ENCODE data around the gene TBC1D12. TPM values are rescaled to one million over a fixed set of nuclear protein-coding genes. Genes with fewer than 3 reads are reported as not detected.
A peak's percentile ranks its signal among the peaks of the same experiment; 100 is the strongest.

TBC1D12 gene
- total RNA-seq = 10 to 100 TPM; 10.9 to 20.4 TPM
- polyA plus RNA-seq = 1 to 10 TPM; 4.1 to 6.6 TPM
- long read RNA-seq, donor 1, partial matches to known transcripts = 0 of 2 reads
- long read RNA-seq, donor 1, other reads (novel, unspliced or antisense) = 2 of 2 reads
- long read RNA-seq, donor 2, full-length matches to known transcripts = 2 of 9 reads
- long read RNA-seq, donor 2, partial matches to known transcripts = 4 of 9 reads
- long read RNA-seq, donor 2, other reads (novel, unspliced or antisense) = 3 of 9 reads

DNA sequence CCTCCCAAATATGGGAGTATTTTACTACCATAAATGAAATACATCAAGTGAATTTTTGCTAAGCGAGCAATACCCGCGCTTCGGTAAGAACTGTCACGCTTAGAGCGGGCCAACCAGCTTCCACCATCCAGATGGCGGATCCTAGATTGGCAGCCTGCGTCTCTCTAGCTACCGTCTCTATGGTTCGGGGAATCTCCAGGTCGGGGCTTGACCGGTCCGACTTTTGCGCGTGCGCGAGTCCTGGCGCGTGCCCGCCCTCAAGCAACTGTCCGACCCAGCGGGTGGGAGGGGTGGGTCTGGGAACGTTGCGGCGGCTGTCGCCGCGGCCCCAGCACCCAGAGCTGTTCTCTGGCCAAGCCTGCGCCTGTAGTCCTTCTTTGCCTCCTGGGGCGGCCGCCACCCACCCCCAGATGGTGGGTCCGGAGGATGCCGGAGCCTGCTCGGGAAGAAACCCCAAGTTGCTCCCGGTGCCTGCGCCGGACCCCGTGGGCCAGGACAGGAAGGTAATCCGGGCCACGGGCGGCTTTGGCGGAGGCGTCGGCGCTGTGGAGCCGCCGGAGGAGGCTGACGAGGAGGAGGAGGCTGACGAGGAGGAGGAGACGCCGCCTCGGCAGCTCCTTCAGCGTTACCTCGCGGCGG is at the start of gene TBC1D12:
Gene TBC1D12, plus strand, starts transcription at position 338 of the 639 bp plus-strand sequence. Its CDS starts 73 bp downstream, at position 411.
- Histone ChIP-seq H3K9me3 (ENCODE audit: control insufficient read depth, low read length) (no peaks in the 10 kb centered on the region), H3K4me3 (ENCODE audit: low read length in 2 of 2) (peak within 1 kb of the TSS; percentile 97), H3K27me3 (ENCODE audit: control insufficient read depth in 1 of 2, insufficient read depth in 2 of 2, low read length in 1 of 2) (no peaks in the 10 kb centered on the region), H3K36me3 (ENCODE audit: control insufficient read depth in 1 of 2, insufficient read depth in 2 of 2, low read length in 1 of 2) (no peaks in the 10 kb centered on the region), H3K4me1 (ENCODE audit: control insufficient read depth in 1 of 2, insufficient read depth in 2 of 2, low read length in 2 of 2) (peaks cover 0 to 2% of the 10 kb centered on the region in 2 donors), H3K27ac (ENCODE audit: low read depth in 1 of 2, low read length in 2 of 2) (peak within 1 kb of the TSS; percentile 82 to 98)
- 0% methylated on average over 45 to 56 of the region's 56 CpGs for WGBS, 2 donors
- intact Hi-C loops (cut with DNase I) = loop anchor here (1.0 to 5.0 kb wide), 3 partner anchors 39 to 40 kb away; partner anchors contain the start of gene NOC3L (in 1 of the 2)
- peak; percentile 97 to 98 for DNase-seq
- peak; percentile 98 for ATAC-seq (ENCODE audit: low FRiP score)

- Histone ChIP-seq H3K9me3 (ENCODE audit: control insufficient read depth, low read length) (no peaks in the 10 kb centered on the region), H3K4me3 (ENCODE audit: low read length in 2 of 2) (no peak overlapping the region), H3K4me1 (ENCODE audit: control insufficient read depth in 1 of 2, insufficient read depth in 2 of 2, low read length in 2 of 2) (no peaks in the 10 kb centered on the region), H3K27me3 (ENCODE audit: control insufficient read depth in 1 of 2, insufficient read depth in 2 of 2, low read length in 1 of 2) (no peaks in the 10 kb centered on the region), H3K27ac (ENCODE audit: low read depth in 1 of 2, low read length in 2 of 2) (no peak overlapping the region), H3K36me3 (ENCODE audit: control insufficient read depth in 1 of 2, insufficient read depth in 2 of 2, low read length in 1 of 2) (no peaks in the 10 kb centered on the region)
- no peak for DNase-seq
- intact Hi-C loops (cut with DNase I) = no loop called here
- 80 to 84% methylated on average over 3 of the region's 3 CpGs for WGBS, 2 donors
- ATAC-seq (ENCODE audit: low FRiP score) = no peak
Measured at GRCh38 chr10:94353336-94353735, 49.0 kb upstream of the TBC1D12 start.

- Histone ChIP-seq H3K4me3 (ENCODE audit: low read length in 2 of 2) (no peak overlapping the region), H3K27ac (ENCODE audit: low read depth in 1 of 2, low read length in 2 of 2) (no peak overlapping the region), H3K36me3 (ENCODE audit: control insufficient read depth in 1 of 2, insufficient read depth in 2 of 2, low read length in 1 of 2) (no peaks in the 10 kb centered on the region), H3K9me3 (ENCODE audit: control insufficient read depth, low read length) (no peaks in the 10 kb centered on the region), H3K27me3 (ENCODE audit: control insufficient read depth in 1 of 2, insufficient read depth in 2 of 2, low read length in 1 of 2) (no peaks in the 10 kb centered on the region), H3K4me1 (ENCODE audit: control insufficient read depth in 1 of 2, insufficient read depth in 2 of 2, low read length in 2 of 2) (no peaks in the 10 kb centered on the region)
- intact Hi-C loops (cut with DNase I) = no loop called here
- ATAC-seq (ENCODE audit: low FRiP score) (no peak), DNase-seq (no peak)
- 98% methylated on average over 2 of the region's 2 CpGs for WGBS, 2 donors
Measured at GRCh38 chr10:94355841-94356240, 46.5 kb upstream of the TBC1D12 start.

DNA sequence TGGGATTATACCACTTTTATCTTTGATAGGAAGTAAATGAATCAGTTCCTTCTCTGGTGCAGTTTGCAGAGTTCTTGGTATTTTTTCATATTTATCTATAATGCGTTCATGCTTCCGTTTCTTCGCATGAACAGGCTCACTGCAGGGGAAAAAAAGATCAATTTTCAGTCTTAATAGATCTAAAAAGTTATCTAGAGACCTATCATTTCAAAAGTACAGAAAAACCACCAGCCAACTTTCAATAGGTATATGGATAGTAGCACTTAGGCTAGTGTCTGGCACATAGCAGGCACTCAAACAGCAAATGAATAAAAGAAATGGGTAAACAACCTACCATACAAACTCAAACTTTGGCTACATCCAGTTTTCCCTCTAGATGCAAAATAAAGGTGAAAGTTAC is 45.1 kb upstream of the TBC1D12 start:
- Histone ChIP-seq H3K4me3 (ENCODE audit: low read length in 2 of 2) (no peak overlapping the region), H3K27ac (ENCODE audit: low read depth in 1 of 2, low read length in 2 of 2) (no peak overlapping the region), H3K36me3 (ENCODE audit: control insufficient read depth in 1 of 2, insufficient read depth in 2 of 2, low read length in 1 of 2) (no peaks in the 10 kb centered on the region), H3K4me1 (ENCODE audit: control insufficient read depth in 1 of 2, insufficient read depth in 2 of 2, low read length in 2 of 2) (no peaks in the 10 kb centered on the region), H3K9me3 (ENCODE audit: control insufficient read depth, low read length) (no peaks in the 10 kb centered on the region), H3K27me3 (ENCODE audit: control insufficient read depth in 1 of 2, insufficient read depth in 2 of 2, low read length in 1 of 2) (no peaks in the 10 kb centered on the region)
- intact Hi-C loops (cut with DNase I) = no loop called here
- ATAC-seq (ENCODE audit: low FRiP score) = no peak
- 93 to 95% methylated on average over 3 of the region's 3 CpGs for WGBS, 2 donors
- DNase-seq = no peak

DNA sequence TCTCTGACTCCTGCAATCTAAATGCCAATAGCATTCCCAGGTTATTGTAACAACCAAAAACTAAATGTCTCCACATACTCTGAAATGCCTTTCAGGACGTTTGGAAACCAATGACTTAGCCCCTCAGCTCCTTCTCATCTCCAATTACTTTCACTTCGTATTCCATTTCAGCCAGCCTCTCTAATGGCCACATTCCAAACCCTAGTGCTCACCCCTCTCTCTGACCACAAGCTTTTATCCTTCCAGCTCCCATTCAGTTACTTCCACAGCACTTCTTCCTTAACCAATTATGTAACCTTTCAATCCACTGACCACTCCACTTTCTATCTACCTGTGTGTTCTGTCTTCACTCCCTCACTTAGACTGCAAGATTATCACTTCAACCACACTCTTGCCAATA is 43.9 kb upstream of the TBC1D12 start:
- Histone ChIP-seq H3K27ac (ENCODE audit: low read depth in 1 of 2, low read length in 2 of 2) (no peak overlapping the region), H3K36me3 (ENCODE audit: control insufficient read depth in 1 of 2, insufficient read depth in 2 of 2, low read length in 1 of 2) (no peaks in the 10 kb centered on the region)

GRCh38 chr10:94361171-94361794 is 41.1 kb upstream of the TBC1D12 start:
- DNase-seq (no peak), ATAC-seq (ENCODE audit: low FRiP score) (no peak)
- Histone ChIP-seq H3K36me3 (ENCODE audit: control insufficient read depth in 1 of 2, insufficient read depth in 2 of 2, low read length in 1 of 2) (no peaks in the 10 kb centered on the region), H3K4me1 (ENCODE audit: control insufficient read depth in 1 of 2, insufficient read depth in 2 of 2, low read length in 2 of 2) (no peaks in the 10 kb centered on the region), H3K27ac (ENCODE audit: low read depth in 1 of 2, low read length in 2 of 2) (no peak overlapping the region), H3K4me3 (ENCODE audit: low read length in 2 of 2) (no peak overlapping the region), H3K9me3 (ENCODE audit: control insufficient read depth, low read length) (no peaks in the 10 kb centered on the region), H3K27me3 (ENCODE audit: control insufficient read depth in 1 of 2, insufficient read depth in 2 of 2, low read length in 1 of 2) (no peaks in the 10 kb centered on the region)
- intact Hi-C loops (cut with DNase I) = loop anchor here in 1 of 2 donors (10.0 kb wide), 1 partner anchor 84 kb away; no protein-coding TSS in a partner anchor
- WGBS, 2 donors = 72 to 74% methylated on average over 4 of the region's 4 CpGs

More for the DNA sequence above, 43.9 kb upstream of the TBC1D12 start:
- no peaks in the 10 kb centered on the region for H3K9me3 ChIP-seq (ENCODE audit: control insufficient read depth, low read length)
- no peaks in the 10 kb centered on the region for H3K4me1 ChIP-seq (ENCODE audit: control insufficient read depth in 1 of 2, insufficient read depth in 2 of 2, low read length in 2 of 2)
- no peaks in the 10 kb centered on the region for H3K27me3 ChIP-seq (ENCODE audit: control insufficient read depth in 1 of 2, insufficient read depth in 2 of 2, low read length in 1 of 2)
- ATAC-seq (ENCODE audit: low FRiP score) (no peak), DNase-seq (no peak)
- no peak overlapping the region for H3K4me3 ChIP-seq (ENCODE audit: low read length in 2 of 2)
- intact Hi-C loops (cut with DNase I) = no loop called here
- WGBS, 2 donors = 53 to 56% methylated on average over 2 of the region's 2 CpGs

- WGBS, 2 donors = 0% methylated on average over 50 to 55 of the region's 55 CpGs
- no peaks in the 10 kb centered on the region for H3K4me1 ChIP-seq (ENCODE audit: control insufficient read depth in 1 of 2, insufficient read depth in 2 of 2, low read length in 2 of 2)
- no peaks in the 10 kb centered on the region for H3K27me3 ChIP-seq (ENCODE audit: control insufficient read depth in 1 of 2, insufficient read depth in 2 of 2, low read length in 1 of 2)
- ATAC-seq (ENCODE audit: low FRiP score) (peak; percentile 100), DNase-seq (peak; percentile 97 to 100)
- intact Hi-C loops (cut with DNase I) = loop anchor here (1.0 to 10.0 kb wide), 5 partner anchors 40 to 446 kb away; partner anchors contain the start of gene TBC1D12 (in 2 of the 2)
- no peaks in the 10 kb centered on the region for H3K9me3 ChIP-seq (ENCODE audit: control insufficient read depth, low read length)
- H3K27ac ChIP-seq (ENCODE audit: low read depth in 1 of 2, low read length in 2 of 2) = peak within 1 kb of the TSS; percentile 5 to 43
- peak within 1 kb of the TSS; percentile 53 to 94 for H3K4me3 ChIP-seq (ENCODE audit: low read length in 2 of 2)
- no peaks in the 10 kb centered on the region for H3K36me3 ChIP-seq (ENCODE audit: control insufficient read depth in 1 of 2, insufficient read depth in 2 of 2, low read length in 1 of 2)
Measured at GRCh38 chr10:94362360-94363250, 39.7 kb upstream of the TBC1D12 start, which contains the start of gene NOC3L. TSS of gene NOC3L (minus strand) at chr10:94362939. CDS start at chr10:94362838, 101 bp downstream.

DNA sequence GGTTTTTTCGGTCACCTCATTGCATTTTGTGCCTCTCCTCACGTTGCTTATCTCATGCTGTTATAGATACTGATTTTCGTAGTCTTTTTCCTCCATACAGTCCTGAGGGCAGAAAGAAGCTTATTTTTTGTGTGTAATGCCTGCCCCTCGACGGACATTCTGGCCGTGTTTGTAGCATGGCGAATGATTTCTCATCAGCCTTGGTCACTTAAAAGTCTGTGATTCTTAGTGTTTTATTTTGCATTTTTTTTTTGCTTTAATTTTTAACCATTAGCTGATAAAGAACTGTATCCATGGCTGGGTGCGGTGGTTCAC is 39.1 kb upstream of the TBC1D12 start:
- no peaks in the 10 kb centered on the region for H3K27me3 ChIP-seq (ENCODE audit: control insufficient read depth in 1 of 2, insufficient read depth in 2 of 2, low read length in 1 of 2)
- H3K27ac ChIP-seq (ENCODE audit: low read depth in 1 of 2, low read length in 2 of 2) = no peak overlapping the region
- H3K4me1 ChIP-seq (ENCODE audit: control insufficient read depth in 1 of 2, insufficient read depth in 2 of 2, low read length in 2 of 2) = no peaks in the 10 kb centered on the region
- peak overlapping the region; percentile 39 to 94 for H3K4me3 ChIP-seq (ENCODE audit: low read length in 2 of 2)
- 34 to 40% methylated on average over 8 of the region's 8 CpGs for WGBS, 2 donors
- intact Hi-C loops (cut with DNase I) = loop anchor here (1.0 to 10.0 kb wide), 5 partner anchors 39 to 446 kb away; partner anchors contain the start of gene TBC1D12 (in 2 of the 2)
- no peaks in the 10 kb centered on the region for H3K36me3 ChIP-seq (ENCODE audit: control insufficient read depth in 1 of 2, insufficient read depth in 2 of 2, low read length in 1 of 2)
- DNase-seq (no peak), ATAC-seq (ENCODE audit: low FRiP score) (peak; percentile 27)
- no peaks in the 10 kb centered on the region for H3K9me3 ChIP-seq (ENCODE audit: control insufficient read depth, low read length)

Measured in aorta (tissue), 5 donors.